Measurements from ENCODE around the gene LRRC25.
"Not testable (repeated sequence)": the region's sequence is repeated elsewhere in the genome, so short reads cannot be mapped to it uniquely, and the experiment has no call there.

GRCh38 chr19:18348818-18349339 lies 48.5 kb downstream of the LRRC25 start:
- not testable (repeated sequence) for TF ChIP-seq CTCF (IDR thresholded peaks at IDR 0.05); POLR2AphosphoS5 (IDR thresholded peaks at IDR 0.05); POLR2A (IDR thresholded peaks at IDR 0.05); EP300 (IDR thresholded peaks at IDR 0.05; ENCODE audit: low read depth)
